Measurements from ENCODE around the gene KCNK10. TPM values are rescaled to one million over a fixed set of nuclear protein-coding genes. Genes with fewer than 3 reads are reported as not detected.

KCNK10 gene
- total RNA-seq, 5 donors from 2014 or later (not counting 1 experiment from before 2014, with no cell fraction given), result not detected

DNA sequence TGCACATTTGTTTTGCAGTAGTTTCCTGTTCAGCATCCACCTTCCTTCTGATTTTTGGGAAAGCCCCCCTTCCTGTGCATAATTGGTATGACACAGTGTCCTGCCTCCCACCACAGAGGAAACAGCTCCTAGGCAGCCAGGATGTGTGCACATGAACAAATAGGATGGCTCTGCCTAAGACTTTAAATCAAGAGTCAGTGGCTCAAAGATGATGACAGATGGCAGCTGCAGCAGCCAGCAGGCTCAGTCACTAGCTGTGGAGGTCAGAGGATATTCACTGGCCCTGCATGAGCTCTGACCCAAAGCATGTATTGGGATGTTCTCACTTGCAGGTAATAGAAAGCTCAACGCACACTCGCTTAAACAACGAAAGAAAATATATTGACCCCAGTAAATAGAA, 90.3 kb downstream of the KCNK10 start:
- Mint-ChIP-seq H3K27me3 (peaks cover 16 to 28% of the 10 kb centered on the region in 2 donors), H3K36me3 (peaks cover 3% of the 10 kb centered on the region), H3K4me3 (no peak overlapping the region), H3K27ac (no peak overlapping the region), H3K4me1 (no peaks in the 10 kb centered on the region), H3K9me3 (peaks cover 4 to 7% (median 6%) of the 10 kb centered on the region in 3 donors)
- no peak for ATAC-seq (replicated peaks in 1 of 4)
- DNase-seq, result no peak
- no peaks in the 10 kb centered on the region for H3K27me3 ChIP-seq (replicated peaks in 1 of 2; ENCODE audit: control insufficient read depth in 2 of 2, extremely low read depth in 1 of 2, insufficient read depth in 2 of 2, low read length in 1 of 2)
- WGBS (ENCODE audit: insufficient coverage), result no CpG with 5 or more reads among the region's 3 CpGs
- H3K27ac ChIP-seq (ENCODE audit: low read length), result no peak overlapping the region
- no peaks in the 10 kb centered on the region for H3K36me3 ChIP-seq (ENCODE audit: control insufficient read depth in 2 of 2, extremely low read depth in 1 of 2, insufficient read depth in 1 of 2, low read length in 1 of 2)
- ChIA-PET POLR2A (no interaction called here), CTCF (interaction anchor here in 1 of 2 donors (0.6 kb wide), 1 partner anchor 9 kb away, joined by 6 read pairs; no protein-coding TSS in a partner anchor)
- H3K9me3 ChIP-seq, result no peaks in the 10 kb centered on the region
- H3K4me1 ChIP-seq (ENCODE audit: control insufficient read depth in 1 of 2, extremely low read depth in 1 of 2, insufficient read depth in 2 of 2, low read length in 2 of 2), result no peaks in the 10 kb centered on the region
- H3K4me3 ChIP-seq (ENCODE audit: control insufficient read depth in 1 of 2, extremely low read depth in 1 of 2, low read length in 1 of 2), result no peak overlapping the region

DNA sequence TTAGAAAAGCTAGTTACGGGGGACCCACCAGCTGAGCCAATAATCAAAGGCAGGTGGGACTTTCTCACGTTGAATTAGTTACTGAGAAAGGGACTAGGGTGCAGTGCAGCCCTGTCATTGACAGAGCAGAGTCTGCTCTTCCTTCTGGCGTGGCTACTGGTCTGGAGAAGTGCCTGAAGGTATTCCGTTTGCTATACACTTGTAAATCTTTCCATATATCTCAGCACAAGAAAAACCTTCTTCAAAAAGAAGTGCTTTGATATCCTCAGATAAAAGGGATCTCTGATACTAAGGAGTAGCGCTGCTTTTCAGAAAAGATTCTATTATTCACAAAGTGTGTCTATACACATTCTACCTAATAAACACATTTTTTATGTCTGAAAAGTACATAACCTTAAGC, 91.5 kb downstream of the KCNK10 start:
- Mint-ChIP-seq H3K4me3 (no peak overlapping the region), H3K9me3 (peaks cover 4 to 7% (median 6%) of the 10 kb centered on the region in 3 donors), H3K27me3 (peaks cover 16 to 24% of the 10 kb centered on the region in 2 donors), H3K27ac (no peak overlapping the region), H3K36me3 (peaks cover 3% of the 10 kb centered on the region), H3K4me1 (no peaks in the 10 kb centered on the region)
- ChIA-PET POLR2A (no interaction called here), CTCF (no interaction called here)
- 89% methylated on average over 1 of the region's 5 CpGs for WGBS (ENCODE audit: insufficient coverage)
- Histone ChIP-seq H3K9me3 (no peaks in the 10 kb centered on the region), H3K36me3 (ENCODE audit: control insufficient read depth in 2 of 2, extremely low read depth in 1 of 2, insufficient read depth in 1 of 2, low read length in 1 of 2) (no peaks in the 10 kb centered on the region), H3K27me3 (replicated peaks in 1 of 2; ENCODE audit: control insufficient read depth in 2 of 2, extremely low read depth in 1 of 2, insufficient read depth in 2 of 2, low read length in 1 of 2) (no peaks in the 10 kb centered on the region), H3K4me3 (ENCODE audit: control insufficient read depth in 1 of 2, extremely low read depth in 1 of 2, low read length in 1 of 2) (no peak overlapping the region), H3K4me1 (ENCODE audit: control insufficient read depth in 1 of 2, extremely low read depth in 1 of 2, insufficient read depth in 2 of 2, low read length in 2 of 2) (no peaks in the 10 kb centered on the region), H3K27ac (ENCODE audit: low read length) (no peak overlapping the region)
- ATAC-seq (replicated peaks in 1 of 4), result no peak
- no peak for DNase-seq

DNA sequence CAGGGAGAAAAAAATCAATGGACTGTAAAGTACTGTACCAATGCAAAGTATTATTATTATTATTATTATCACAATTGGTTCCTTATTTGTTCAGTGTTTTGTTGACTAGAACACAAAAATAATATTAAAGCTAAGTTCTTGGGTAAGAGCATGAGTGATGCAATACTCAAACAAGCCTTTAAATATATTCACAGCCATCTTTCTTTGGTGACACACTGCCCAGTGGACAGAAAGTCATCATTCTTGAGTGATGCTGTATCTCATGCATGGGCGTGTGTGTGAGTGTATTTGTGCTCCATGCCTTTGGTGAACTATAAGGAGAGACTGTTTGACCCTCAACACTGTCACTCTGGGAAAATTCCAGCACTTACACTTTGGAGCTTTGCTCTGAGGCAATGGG, 93.6 kb downstream of the KCNK10 start:
- peaks cover 0 to 3% of the 10 kb centered on the region in 2 experiments for H3K27me3 ChIP-seq (replicated peaks in 1 of 2; ENCODE audit: control insufficient read depth in 2 of 2, extremely low read depth in 1 of 2, insufficient read depth in 2 of 2, low read length in 1 of 2)
- peaks cover 15 to 24% of the 10 kb centered on the region in 2 donors for H3K27me3 Mint-ChIP-seq
- no peaks in the 10 kb centered on the region for H3K4me1 ChIP-seq (ENCODE audit: control insufficient read depth in 1 of 2, extremely low read depth in 1 of 2, insufficient read depth in 2 of 2, low read length in 2 of 2)
- no peak overlapping the region for H3K4me3 ChIP-seq (ENCODE audit: control insufficient read depth in 1 of 2, extremely low read depth in 1 of 2, low read length in 1 of 2)
- no peaks in the 10 kb centered on the region for H3K9me3 ChIP-seq
- no peaks in the 10 kb centered on the region for H3K9me3 Mint-ChIP-seq
- CTCF ChIA-PET, result interaction anchor here in 1 of 2 donors (0.7 kb wide), 1 partner anchor 237 kb away, joined by 3 read pairs; the partner anchor contains the start of gene GALC
- DNase-seq (no peak), ATAC-seq (replicated peaks in 1 of 4) (no peak)
- POLR2A ChIA-PET, result no interaction called here
- H3K36me3 ChIP-seq (ENCODE audit: control insufficient read depth in 2 of 2, extremely low read depth in 1 of 2, insufficient read depth in 1 of 2, low read length in 1 of 2), result no peaks in the 10 kb centered on the region
- WGBS (ENCODE audit: insufficient coverage), result 83% methylated on average over 1 of the region's 1 CpG
- H3K27ac ChIP-seq (ENCODE audit: low read length), result no peak overlapping the region
- H3K4me1 Mint-ChIP-seq, result no peaks in the 10 kb centered on the region
- no peak overlapping the region for H3K27ac Mint-ChIP-seq
- no peaks in the 10 kb centered on the region for H3K36me3 Mint-ChIP-seq
- H3K4me3 Mint-ChIP-seq, result no peak overlapping the region

DNA sequence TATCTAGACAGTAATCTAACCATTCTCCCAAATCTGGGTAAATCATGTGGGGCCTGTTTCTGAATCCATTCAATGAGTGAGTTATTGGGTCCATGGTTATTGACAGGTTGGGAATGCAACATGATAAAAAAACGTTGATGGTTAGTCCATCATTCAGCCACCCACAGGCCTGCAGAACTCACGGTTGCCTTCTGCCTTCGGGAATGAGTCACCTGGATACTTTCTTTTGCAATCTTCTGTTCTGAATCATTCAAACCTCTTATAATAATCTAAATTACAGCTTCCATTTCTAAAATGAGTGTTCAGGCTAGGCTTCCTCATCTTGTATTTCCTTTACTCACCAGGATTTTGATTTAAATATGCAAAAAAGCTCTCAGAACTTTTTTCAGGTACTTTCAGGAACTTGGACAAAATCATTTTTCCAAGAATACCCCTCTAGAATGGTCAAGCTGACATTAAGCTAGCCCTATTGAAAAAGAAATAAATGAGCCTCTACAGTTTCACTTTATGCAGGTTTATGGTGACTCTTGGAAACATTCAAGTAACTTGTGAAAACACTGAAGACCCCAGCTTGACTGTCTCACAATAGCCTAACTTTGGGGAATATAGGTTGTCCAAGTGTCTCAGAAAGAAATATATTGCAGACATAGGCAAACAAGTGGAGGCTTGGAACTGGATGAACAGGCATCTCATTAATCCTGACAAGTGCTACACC, 94.4 kb downstream of the KCNK10 start:
- Mint-ChIP-seq H3K27me3 (peaks cover 13 to 16% of the 10 kb centered on the region in 2 donors), H3K9me3 (peaks cover 0 to under 1% (median 0%) of the 10 kb centered on the region in 3 donors), H3K36me3 (no peaks in the 10 kb centered on the region), H3K4me1 (no peaks in the 10 kb centered on the region), H3K27ac (no peak overlapping the region), H3K4me3 (no peak overlapping the region)
- Histone ChIP-seq H3K36me3 (ENCODE audit: control insufficient read depth in 2 of 2, extremely low read depth in 1 of 2, insufficient read depth in 1 of 2, low read length in 1 of 2) (no peaks in the 10 kb centered on the region), H3K9me3 (no peaks in the 10 kb centered on the region), H3K27ac (ENCODE audit: low read length) (no peak overlapping the region), H3K4me3 (ENCODE audit: control insufficient read depth in 1 of 2, extremely low read depth in 1 of 2, low read length in 1 of 2) (no peak overlapping the region), H3K27me3 (replicated peaks in 1 of 2; ENCODE audit: control insufficient read depth in 2 of 2, extremely low read depth in 1 of 2, insufficient read depth in 2 of 2, low read length in 1 of 2) (peaks cover 0 to 3% of the 10 kb centered on the region in 2 experiments), H3K4me1 (ENCODE audit: control insufficient read depth in 1 of 2, extremely low read depth in 1 of 2, insufficient read depth in 2 of 2, low read length in 2 of 2) (no peaks in the 10 kb centered on the region)
- CTCF ChIA-PET, result no interaction called here
- ATAC-seq (replicated peaks in 1 of 4), result no peak
- POLR2A ChIA-PET, result no interaction called here
- 67% methylated on average over 1 of the region's 3 CpGs for WGBS (ENCODE audit: insufficient coverage)
- no peak for DNase-seq

DNA sequence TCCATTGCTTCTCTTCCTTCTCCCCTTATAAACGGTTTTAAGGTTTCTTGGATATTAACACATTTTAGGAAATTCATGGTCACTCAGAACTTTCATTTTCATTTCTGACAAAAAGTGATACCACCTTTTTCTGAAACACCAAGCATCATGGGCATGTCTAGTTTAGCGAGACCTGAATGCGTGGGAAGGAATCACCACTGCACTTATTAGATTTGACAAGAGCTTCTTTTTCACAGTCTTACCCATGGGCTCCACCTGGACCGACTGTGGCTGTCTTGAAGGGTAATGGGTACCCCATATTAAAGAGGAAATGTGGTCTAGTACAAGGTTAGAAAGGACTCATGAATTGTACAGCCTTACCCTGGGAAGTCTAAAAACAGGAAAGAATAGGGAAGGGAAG, 95.4 kb downstream of the KCNK10 start:
- H3K36me3 Mint-ChIP-seq, result no peaks in the 10 kb centered on the region
- DNase-seq, result no peak
- H3K36me3 ChIP-seq (ENCODE audit: control insufficient read depth in 2 of 2, extremely low read depth in 1 of 2, insufficient read depth in 1 of 2, low read length in 1 of 2), result no peaks in the 10 kb centered on the region
- H3K4me3 Mint-ChIP-seq, result no peak overlapping the region
- ATAC-seq (replicated peaks in 1 of 4), result no peak
- WGBS (ENCODE audit: insufficient coverage), result no CpG with 5 or more reads among the region's 4 CpGs
- H3K4me1 ChIP-seq (ENCODE audit: control insufficient read depth in 1 of 2, extremely low read depth in 1 of 2, insufficient read depth in 2 of 2, low read length in 2 of 2), result no peaks in the 10 kb centered on the region
- ChIA-PET CTCF (no interaction called here), POLR2A (interaction anchor here in 1 of 2 donors (0.5 kb wide), 1 partner anchor 277 kb away, joined by 3 read pairs; no protein-coding TSS in a partner anchor)
- H3K4me1 Mint-ChIP-seq, result no peaks in the 10 kb centered on the region
- peaks cover 0 to 3% of the 10 kb centered on the region in 2 experiments for H3K27me3 ChIP-seq (replicated peaks in 1 of 2; ENCODE audit: control insufficient read depth in 2 of 2, extremely low read depth in 1 of 2, insufficient read depth in 2 of 2, low read length in 1 of 2)
- H3K27ac Mint-ChIP-seq, result no peak overlapping the region
- H3K4me3 ChIP-seq (ENCODE audit: control insufficient read depth in 1 of 2, extremely low read depth in 1 of 2, low read length in 1 of 2), result no peak overlapping the region
- H3K9me3 Mint-ChIP-seq, result peaks cover 2 to 11% (median 9%) of the 10 kb centered on the region in 3 donors
- no peak overlapping the region for H3K27ac ChIP-seq (ENCODE audit: low read length)
- peaks cover 13 to 16% of the 10 kb centered on the region in 2 donors for H3K27me3 Mint-ChIP-seq
- no peaks in the 10 kb centered on the region for H3K9me3 ChIP-seq

DNA sequence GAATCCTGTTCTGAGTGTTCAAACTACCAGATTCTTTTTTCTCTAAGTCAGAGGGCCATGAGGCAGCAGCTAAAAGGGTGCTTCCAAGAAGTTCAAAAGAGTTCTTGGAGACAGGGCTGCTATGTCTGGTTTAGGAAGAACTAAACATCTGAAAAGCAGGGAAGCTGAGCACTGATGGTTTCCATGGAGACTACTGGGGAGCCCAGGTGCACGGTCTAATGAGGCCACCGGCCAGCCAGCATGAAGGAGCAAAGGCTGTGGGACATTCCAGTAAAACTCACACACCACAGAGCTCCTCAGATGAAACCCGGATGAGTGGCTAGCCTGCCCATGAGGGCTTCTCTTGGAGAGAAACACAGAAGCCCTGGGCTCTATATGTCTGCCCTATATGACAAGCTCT, 97.3 kb downstream of the KCNK10 start:
- Histone ChIP-seq H3K9me3 (no peaks in the 10 kb centered on the region), H3K36me3 (ENCODE audit: control insufficient read depth in 2 of 2, extremely low read depth in 1 of 2, insufficient read depth in 1 of 2, low read length in 1 of 2) (no peaks in the 10 kb centered on the region), H3K4me1 (ENCODE audit: control insufficient read depth in 1 of 2, extremely low read depth in 1 of 2, insufficient read depth in 2 of 2, low read length in 2 of 2) (no peaks in the 10 kb centered on the region), H3K27me3 (replicated peaks in 1 of 2; ENCODE audit: control insufficient read depth in 2 of 2, extremely low read depth in 1 of 2, insufficient read depth in 2 of 2, low read length in 1 of 2) (peaks cover 0 to 3% of the 10 kb centered on the region in 2 experiments), H3K4me3 (ENCODE audit: control insufficient read depth in 1 of 2, extremely low read depth in 1 of 2, low read length in 1 of 2) (no peak overlapping the region), H3K27ac (ENCODE audit: low read length) (no peak overlapping the region)
- peaks cover 13 to 16% of the 10 kb centered on the region in 2 donors for H3K27me3 Mint-ChIP-seq
- DNase-seq (no peak), ATAC-seq (replicated peaks in 1 of 4) (no peak)
- CTCF ChIA-PET, result no interaction called here
- peaks cover 14 to 22% (median 19%) of the 10 kb centered on the region in 3 donors for H3K9me3 Mint-ChIP-seq
- no peak overlapping the region for H3K27ac Mint-ChIP-seq
- H3K36me3 Mint-ChIP-seq, result no peaks in the 10 kb centered on the region
- H3K4me3 Mint-ChIP-seq, result no peak overlapping the region
- no peaks in the 10 kb centered on the region for H3K4me1 Mint-ChIP-seq
- 60% methylated on average over 2 of the region's 3 CpGs for WGBS (ENCODE audit: insufficient coverage)
- POLR2A ChIA-PET, result no interaction called here
